MM.1S (cell line): ENCODE measurements around the gene ANKRD1.

ENCODE experiments used
- DNase-seq: peaks from one replicate; pipeline ENCODE4 v3.0.0-alpha.2; 2015
- H2AFZ ChIP-seq: fragments of 300-600 bp; sonication (generic); 2 replicates; pipeline ENCODE4 v1.6.0; 2016; ENCODE audit warnings: antibody characterized with exemption, low read length
- H3F3A ChIP-seq: fragments of 300-600 bp; sonication (generic); 2 replicates; pipeline ENCODE4 v1.6.1; 2016; ENCODE audit warnings: mild to moderate bottlenecking, antibody characterized with exemption, low read length, moderate library complexity, mixed read lengths; ENCODE audit not compliant: insufficient read depth
- H3K27ac ChIP-seq: fragments of 300-600 bp; sonication (generic); 2 replicates; pipeline ENCODE4 v1.5.1; 2016; ENCODE audit warnings: mild to moderate bottlenecking, low read length
- H3K27me3 ChIP-seq: fragments of 300-600 bp; sonication (generic); replicated peaks from 2 replicates; pipeline ENCODE4 v1.6.0; 2016; ENCODE audit warnings: low read length; ENCODE audit not compliant: insufficient read depth
- H3K36me3 ChIP-seq: fragments of 300-600 bp; sonication (generic); replicated peaks from 2 replicates; pipeline ENCODE4 v1.6.1; 2016; ENCODE audit warnings: mild to moderate bottlenecking, low read length, mixed read lengths; ENCODE audit not compliant: insufficient read depth
- H3K4me1 ChIP-seq: fragments of 300-600 bp; sonication (generic); 2 replicates; pipeline ENCODE4 v1.6.1; 2016; ENCODE audit warnings: low read length, mixed read lengths
- H3K4me2 ChIP-seq: fragments of 300-600 bp; sonication (generic); 2 replicates; pipeline ENCODE4 v1.6.0; 2016; ENCODE audit warnings: low read depth, low read length
- H3K4me3 ChIP-seq: fragments of 300-600 bp; sonication (generic); 2 replicates; pipeline ENCODE4 v1.5.1; 2016; ENCODE audit warnings: low read length, mixed read lengths
- H3K79me2 ChIP-seq: fragments of 300-600 bp; sonication (generic); 2 replicates; pipeline ENCODE4 v1.6.1; 2016; ENCODE audit warnings: mixed run types, low read length, mixed read lengths
- H3K9ac ChIP-seq: fragments of 300-600 bp; sonication (generic); 2 replicates; pipeline ENCODE4 v1.6.1; 2016; ENCODE audit warnings: low read length, mixed read lengths
- H3K9me2 ChIP-seq: fragments of 300-600 bp; sonication (generic); replicated peaks from 2 replicates; pipeline ENCODE4 v1.6.1; 2016; ENCODE audit warnings: mild to moderate bottlenecking, low read length, mixed read lengths; ENCODE audit not compliant: insufficient read depth
- H3K9me3 ChIP-seq: fragments of 300-600 bp; sonication (generic); replicated peaks from 2 replicates; pipeline ENCODE4 v1.6.1; 2016; ENCODE audit warnings: mild to moderate bottlenecking, low read length, mixed read lengths; ENCODE audit not compliant: insufficient read depth
- H4K20me1 ChIP-seq: fragments of 300-600 bp; sonication (generic); 2 replicates; pipeline ENCODE4 v1.6.1; 2016; ENCODE audit warnings: mild to moderate bottlenecking, low read length, moderate library complexity, mixed read lengths; ENCODE audit not compliant: insufficient read depth
- CTCF ChIP-seq: fragments of 300-600 bp; sonication (generic); IDR thresholded peaks from 2 replicates; pipeline ENCODE4 v1.5.1; 2016; ENCODE audit warnings: antibody characterized with exemption, low read length, mixed read lengths
- EZH2 ChIP-seq: fragments of 300-600 bp; sonication (generic); optimal IDR thresholded peaks from 2 replicates; pipeline ENCODE3; 2017; ENCODE audit warnings: low read depth, mild to moderate bottlenecking, antibody characterized with exemption, low read length, mixed read lengths
- EZH2phosphoT487 ChIP-seq: fragments of 300-600 bp; sonication (generic); IDR thresholded peaks from 2 replicates; pipeline ENCODE4 v1.6.1; 2018; ENCODE audit warnings: antibody characterized with exemption, low read length

ANKRD1 gene

GRCh38 chr10:90871279-90871765, 49.6 kb downstream of the ANKRD1 start:
- TF ChIP-seq EZH2phosphoT487: no peak
- peak; percentile 79 for TF ChIP-seq CTCF
- Histone ChIP-seq H3K9me3 (no peaks in the 10 kb centered on the region), H4K20me1 (no peaks in the 10 kb centered on the region), H3K9me2 (no peaks in the 10 kb centered on the region), H3K36me3 (peaks cover 8% of the 10 kb centered on the region; the same call in 1 of the 2 replicates), H3K4me3 (peak overlapping the region; percentile 93), H3K9ac (peak overlapping the region; percentile 84; the same call in 1 of the 2 replicates), H2AFZ (peak overlapping the region; percentile 97), H3F3A (no peaks in the 10 kb centered on the region), H3K27me3 (no peaks in the 10 kb centered on the region), H3K79me2 (peaks cover 41% of the 10 kb centered on the region), H3K4me2 (peak overlapping the region; percentile 88), H3K27ac (peak overlapping the region; percentile 38; the same call in 1 of the 2 replicates), H3K4me1 (peaks cover 24% of the 10 kb centered on the region)
- peak; percentile 82 for DNase-seq

- H3F3A ChIP-seq: no peaks in the 10 kb centered on the region
- no peaks in the 10 kb centered on the region for H3K27me3 ChIP-seq
- peak overlapping the region; percentile 28; the same call in 1 of the 2 replicates for H3K4me2 ChIP-seq
- no peaks in the 10 kb centered on the region for H3K9me3 ChIP-seq
- H3K79me2 ChIP-seq: no peaks in the 10 kb centered on the region
- no peaks in the 10 kb centered on the region for H3K9me2 ChIP-seq
- H3K27ac ChIP-seq: no peak overlapping the region
- H3K4me3 ChIP-seq: no peak overlapping the region
- H3K4me1 ChIP-seq: peaks cover 22% of the 10 kb centered on the region
- no peaks in the 10 kb centered on the region for H3K36me3 ChIP-seq
- peak; percentile 15 for DNase-seq
- H4K20me1 ChIP-seq: no peaks in the 10 kb centered on the region
- H3K9ac ChIP-seq: no peak overlapping the region
- TF ChIP-seq CTCF: no peak
- TF ChIP-seq EZH2: no peak
- TF ChIP-seq EZH2phosphoT487: no peak
- H2AFZ ChIP-seq: no peak overlapping the region
These were observed 54.8 kb downstream of the ANKRD1 start for GRCh38 chr10:90866050-90866598.

GRCh38 chr10:90865401-90865800, 55.5 kb downstream of the ANKRD1 start:
- H3K79me2 ChIP-seq: no peaks in the 10 kb centered on the region
- peaks cover 21% of the 10 kb centered on the region for H3K4me1 ChIP-seq
- no peak overlapping the region for H2AFZ ChIP-seq
- H3K4me2 ChIP-seq: peak overlapping the region; percentile 28; the same call in 1 of the 2 replicates
- H3K36me3 ChIP-seq: no peaks in the 10 kb centered on the region
- no peak overlapping the region for H3K27ac ChIP-seq
- no peaks in the 10 kb centered on the region for H3K9me2 ChIP-seq
- no peak overlapping the region for H3K9ac ChIP-seq
- no peaks in the 10 kb centered on the region for H4K20me1 ChIP-seq
- H3F3A ChIP-seq: no peaks in the 10 kb centered on the region
- DNase-seq: peak; percentile 25
- no peak overlapping the region for H3K4me3 ChIP-seq
- no peaks in the 10 kb centered on the region for H3K9me3 ChIP-seq
- no peaks in the 10 kb centered on the region for H3K27me3 ChIP-seq
- TF ChIP-seq CTCF (peak; percentile 40), EZH2phosphoT487 (no peak)
